GM21723 (cell line): Measurements from ENCODE around the gene TMEM94.
A peak's percentile ranks its signal among the peaks of the same experiment; 100 is the strongest.
"Not testable (repeated sequence)": the region's sequence is repeated elsewhere in the genome, so short reads cannot be mapped to it uniquely, and the experiment has no call there.

Source experiments
- ATAC-seq: cut with Tn5 transposase; IDR thresholded peaks from one replicate; pipeline ENCODE4 v1.9.1; 2021; ENCODE audit warnings: mild to moderate bottlenecking, moderate library complexity; ENCODE audit not compliant: unreplicated experiment

Gene TMEM94

GRCh38 chr17:75445296-75445695 lies 11.1 kb upstream of the TMEM94 start:
- no peak for ATAC-seq

GRCh38 chr17:75445896-75446295 lies 10.5 kb upstream of the TMEM94 start:
- not testable (repeated sequence) for ATAC-seq

- ATAC-seq, result no peak
Observed at GRCh38 chr17:75447951-75448856, 8.2 kb upstream of the TMEM94 start.

GRCh38 chr17:75450270-75450669 lies 6.2 kb upstream of the TMEM94 start:
- ATAC-seq, result no peak

- ATAC-seq, result no peak
Observed at GRCh38 chr17:75454193-75454592, 2.2 kb upstream of the TMEM94 start.

DNA sequence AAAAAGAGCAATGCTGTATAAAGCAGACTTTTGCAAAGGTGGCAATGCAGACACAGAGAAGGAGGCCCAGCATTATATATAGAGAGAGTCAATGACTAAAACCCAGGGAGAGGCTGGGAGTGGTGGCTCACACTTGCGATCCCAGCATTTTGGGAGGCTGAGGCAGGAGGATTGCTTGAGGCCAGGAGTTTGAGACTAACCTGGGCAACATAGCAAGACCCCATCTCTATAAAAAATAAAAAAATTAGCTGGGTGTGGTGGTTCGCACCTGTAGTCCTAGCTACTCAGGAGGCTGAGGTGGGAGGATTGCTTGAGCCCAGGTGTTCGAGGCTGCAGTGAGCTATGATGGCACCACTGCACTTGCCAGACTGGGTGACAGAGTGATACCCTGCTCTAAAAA lies 1.8 kb upstream of the TMEM94 start:
- ATAC-seq, result not testable (repeated sequence)

DNA sequence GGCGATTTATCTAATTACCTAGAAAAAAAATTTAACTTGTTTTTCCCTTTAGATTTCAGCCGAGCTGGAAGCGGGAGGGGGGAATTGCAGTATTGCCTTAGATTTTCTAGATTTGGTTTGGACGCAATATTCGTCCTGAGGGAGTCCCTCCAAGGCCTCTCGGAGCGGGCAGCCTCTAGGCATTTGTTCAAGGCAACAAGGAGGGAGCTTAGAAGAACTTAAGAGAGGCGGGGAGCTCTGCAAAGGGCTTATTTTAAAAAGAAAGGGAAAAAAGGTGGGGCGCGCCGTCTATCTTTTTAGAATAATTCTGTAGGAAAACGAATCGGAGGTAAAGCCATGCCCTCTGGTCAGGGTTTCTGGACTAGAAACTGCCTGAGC lies 407 bp upstream of the TMEM94 start:
- peak; percentile 7 for ATAC-seq

GRCh38 chr17:75457047-75457654 lies 716 bp downstream of the TMEM94 start:
- ATAC-seq, result no peak

DNA sequence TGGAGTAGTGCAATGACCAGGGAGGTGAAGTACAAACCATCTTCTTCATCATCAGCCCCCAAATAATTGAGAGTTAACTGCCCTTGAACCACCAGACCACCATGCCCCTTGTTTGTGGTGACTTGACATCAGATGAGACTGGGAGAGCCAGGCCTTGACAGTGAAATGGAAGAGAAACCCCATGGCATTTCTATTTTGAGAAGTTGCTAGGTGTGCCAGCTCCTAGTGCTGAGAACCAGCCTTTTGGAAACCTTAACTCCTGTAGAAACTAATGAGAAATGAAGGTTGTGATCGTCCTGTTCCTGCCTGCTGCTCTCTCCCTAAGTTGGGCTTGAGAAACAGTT lies 2.8 kb downstream of the TMEM94 start:
- no peak for ATAC-seq

DNA sequence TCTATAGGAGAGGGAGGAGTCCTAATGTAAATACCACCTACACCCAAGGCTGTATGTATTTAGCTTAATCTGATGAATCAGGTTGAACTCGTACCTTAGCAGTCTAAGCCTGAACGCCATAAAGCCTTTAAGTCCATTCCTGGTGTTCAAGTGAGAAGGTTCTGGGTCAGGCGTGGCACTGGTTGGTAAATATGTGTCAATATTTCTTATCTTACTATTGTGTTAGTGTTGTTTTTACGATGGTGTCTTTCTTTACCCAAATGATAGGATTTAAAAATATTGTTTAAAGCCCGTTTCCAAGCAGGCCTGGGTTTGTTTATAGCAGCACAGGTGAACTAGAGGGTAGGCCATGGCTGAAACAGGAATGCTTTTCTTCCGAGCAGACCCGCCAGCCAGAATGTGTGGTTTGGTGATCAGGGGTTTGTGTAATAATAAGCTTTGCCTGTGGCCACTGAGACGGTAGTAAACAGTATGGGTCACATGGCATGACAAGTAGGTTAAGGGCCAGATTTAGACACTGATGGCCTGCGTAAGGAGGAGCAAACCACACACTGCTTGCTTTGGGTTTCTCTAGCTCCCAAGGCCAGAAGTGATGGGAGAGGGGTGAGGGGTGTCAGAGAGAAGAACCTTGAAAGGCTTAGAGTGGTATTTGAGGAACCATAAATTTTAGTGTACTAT lies 3.3 kb downstream of the TMEM94 start:
- ATAC-seq, result no peak

GRCh38 chr17:75460295-75460694 lies 3.9 kb downstream of the TMEM94 start:
- ATAC-seq, result no peak

DNA sequence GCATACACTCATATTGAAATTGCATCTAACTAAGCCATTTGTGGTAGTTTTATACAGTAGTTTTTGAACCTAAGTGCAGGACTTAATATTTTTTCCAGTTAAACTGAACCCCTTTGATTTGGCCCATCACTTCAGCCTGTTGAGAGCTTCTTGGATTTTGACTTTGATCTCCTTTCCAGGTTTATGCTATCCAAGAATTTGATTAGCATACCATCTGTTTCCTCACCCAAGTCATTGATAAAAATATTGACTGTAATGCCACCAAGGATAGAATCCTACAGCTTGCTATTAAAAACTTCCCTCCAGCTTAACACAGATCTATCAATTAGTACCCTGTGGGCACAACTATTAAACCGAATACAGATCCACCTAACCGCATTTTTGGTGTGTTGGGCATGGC lies 7.2 kb downstream of the TMEM94 start:
- no peak for ATAC-seq

DNA sequence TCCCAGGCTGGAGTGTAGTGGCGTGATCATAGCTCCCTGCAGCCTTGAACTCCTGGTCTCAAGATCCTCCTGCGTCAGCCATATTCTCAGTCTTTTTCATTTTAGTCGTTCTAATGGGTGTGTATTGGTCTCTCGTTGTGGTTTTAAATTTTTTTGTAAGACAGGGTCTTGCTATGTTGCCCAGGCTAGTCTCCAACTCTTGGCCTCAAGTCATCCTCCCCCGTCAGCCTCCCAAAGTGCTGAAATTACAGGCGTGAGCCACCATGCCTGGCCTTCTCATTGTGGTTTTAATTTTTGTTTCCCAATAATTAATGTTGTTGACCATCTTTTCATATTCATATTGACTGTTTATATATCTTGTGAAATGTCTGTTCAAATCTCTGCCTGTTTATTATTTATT lies 8.6 kb downstream of the TMEM94 start:
- no peak for ATAC-seq

- no peak for ATAC-seq
Observed at GRCh38 chr17:75468291-75468754, 11.9 kb downstream of the TMEM94 start.

- no peak for ATAC-seq
Observed at GRCh38 chr17:75468779-75469373, 12.4 kb downstream of the TMEM94 start.

GRCh38 chr17:75471207-75471606 lies 14.8 kb downstream of the TMEM94 start:
- ATAC-seq, result no peak

GRCh38 chr17:75472119-75472518 lies 15.7 kb downstream of the TMEM94 start:
- ATAC-seq, result no peak

- ATAC-seq, result no peak
Observed at GRCh38 chr17:75473246-75473645, 16.8 kb downstream of the TMEM94 start.

DNA sequence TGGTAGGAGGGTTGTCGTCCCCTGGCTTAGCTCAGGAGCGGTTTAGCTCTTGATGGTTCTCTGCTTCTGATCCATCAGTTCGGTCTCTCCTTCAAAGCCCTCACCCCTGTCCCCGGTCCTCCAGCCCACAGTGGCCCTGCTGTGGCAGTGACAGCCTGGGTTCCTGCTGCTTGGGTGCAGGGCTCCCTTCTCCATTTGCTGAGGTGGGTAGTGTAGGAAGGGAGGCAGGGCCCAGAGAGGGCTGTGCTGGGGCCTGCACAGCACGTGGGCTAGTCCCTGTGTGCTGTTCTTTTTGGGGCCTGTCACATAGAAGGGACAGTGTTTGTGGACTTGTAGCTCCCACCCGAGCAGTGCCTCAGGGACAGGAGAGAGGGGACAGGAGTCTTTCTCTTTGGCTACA lies 18.3 kb downstream of the TMEM94 start:
- no peak for ATAC-seq

DNA sequence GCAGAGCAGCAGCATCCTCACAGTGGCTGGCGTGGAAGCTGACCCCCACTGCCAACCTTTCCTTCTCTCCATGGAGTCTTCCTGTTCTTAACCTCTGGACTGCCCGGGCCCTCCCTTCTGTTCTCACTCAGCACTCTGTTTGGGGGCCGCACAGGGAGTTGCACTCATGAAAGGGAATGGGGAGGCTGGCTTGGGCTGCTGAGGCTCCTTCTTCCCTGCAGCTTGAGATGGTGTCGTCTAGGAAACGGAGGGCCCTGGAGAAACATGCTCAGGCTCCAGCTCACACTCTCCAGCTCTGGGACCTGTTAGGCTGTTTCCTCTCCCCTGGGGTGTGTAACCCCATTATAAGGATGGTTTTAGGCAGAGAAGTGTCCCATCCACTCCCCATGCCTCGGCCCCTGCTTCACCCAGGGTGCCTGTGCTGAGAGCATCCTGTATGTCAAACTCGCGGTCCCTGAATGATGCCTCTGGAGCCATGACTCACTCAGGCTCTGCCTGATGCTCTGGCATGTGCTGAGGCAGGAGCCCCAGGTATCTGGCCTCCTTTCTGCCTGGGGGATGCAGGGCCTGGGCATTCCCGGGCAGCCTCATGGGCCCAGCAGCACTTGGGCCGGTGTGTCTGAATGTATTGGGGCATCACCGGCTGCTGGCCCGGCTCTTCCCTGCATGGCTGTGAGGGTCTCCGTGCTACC lies 18.9 kb downstream of the TMEM94 start:
- no peak for ATAC-seq

GRCh38 chr17:75475851-75476250 lies 19.4 kb downstream of the TMEM94 start:
- no peak for ATAC-seq
